Endothelial cell of umbilical vein (primary cell): ENCODE results near the gene NFATC2. TPM values are rescaled to one million over a fixed set of nuclear protein-coding genes. Genes with fewer than 3 reads are reported as not detected.

Experiments used
- BruUV-seq: library from RNA; stranded (reverse); fragments of 400-500 nt; replicated peaks from 2 replicates; lab custom pipeline; 2021; lab: Mats Ljungman, UMichigan
- CTCF ChIA-PET: fragments of 300-600, 350-600 bp; sonication (Branson Sonifier 250); formaldehyde crosslinking; loops from one replicate; lab custom pipeline; 2021; ENCODE audit warnings: antibody characterized with exemption, inconsistent platforms; lab: Charles Lee
- POLR2A ChIA-PET: fragments of 300-600, 350-600 bp; sonication (Branson Sonifier 250); formaldehyde crosslinking; loops from one replicate; lab custom pipeline; 2021; ENCODE audit warnings: antibody characterized with exemption, inconsistent platforms; lab: Charles Lee
- DNase-seq: peaks from one replicate; pipeline ENCODE4 v3.0.0-alpha.2; 2011; ENCODE audit warnings: low read depth, low spot score
- FAIRE-seq: peaks from 2 replicates; lab custom pipeline; 2011; peaks lifted over from hg19 to GRCh38; lab: Jason Lieb, UNC
- H2AFZ ChIP-seq: 2 replicates; pipeline ENCODE4 v1.6.0; 2012; ENCODE audit warnings: low read depth, low read length, control low read depth, inconsistent platforms
- H3K27ac ChIP-seq: 2 replicates; pipeline ENCODE4 v1.5.1; 2011; ENCODE audit warnings: low read depth, mild to moderate bottlenecking, control low read depth, low read length, moderate library complexity; ENCODE audit not compliant: insufficient read depth
- H3K27me3 ChIP-seq, 2 experiments: 2 replicates each; pipeline versions ENCODE4 v1.6.0 to v1.6.1; 2011; ENCODE audit warnings: low read length in 2 of 2, mixed read lengths in 1 of 2; ENCODE audit not compliant: control insufficient read depth in 2 of 2, insufficient read depth in 2 of 2
- H3K36me3 ChIP-seq, 2 experiments: 2 replicates in 1 of 2; 3 replicates in 1 of 2; pipeline ENCODE4 v1.5.1; 2011; ENCODE audit warnings: low read length in 2 of 2, mild to moderate bottlenecking in 1 of 2, moderate library complexity in 1 of 2; ENCODE audit not compliant: control insufficient read depth in 2 of 2, insufficient read depth in 2 of 2; ENCODE audit errors: extremely low read depth in 1 of 2
- H3K4me1 ChIP-seq: 3 replicates; pipeline ENCODE4 v1.5.1; 2011; ENCODE audit warnings: mild to moderate bottlenecking, low read length; ENCODE audit not compliant: control insufficient read depth, insufficient read depth; ENCODE audit errors: extremely low read depth
- H3K4me2 ChIP-seq: 2 replicates; pipeline ENCODE4 v1.6.1; 2011; ENCODE audit warnings: low read length, control low read depth, mixed read lengths; ENCODE audit not compliant: insufficient read depth
- H3K4me3 ChIP-seq, 3 experiments: fragments of 200-600 bp in 1 of 3; sonication (generic), shearing (Covaris generic) in 1 of 3; replicated peaks in 1 of 3; 2 replicates each; pipeline ENCODE4 v1.5.1; 2011 to 2016; ENCODE audit warnings: control low read depth in 3 of 3, low read length in 3 of 3, mild to moderate bottlenecking in 2 of 3, inconsistent platforms in 1 of 3, low read depth in 1 of 3, moderate library complexity in 1 of 3; ENCODE audit not compliant: insufficient read depth in 1 of 3
- H3K79me2 ChIP-seq: 2 replicates; pipeline ENCODE4 v1.6.0; 2012; ENCODE audit warnings: low read length, inconsistent platforms; ENCODE audit not compliant: control insufficient read depth, insufficient read depth
- H3K9ac ChIP-seq: replicated peaks from 2 replicates; pipeline ENCODE3; 2011; ENCODE audit warnings: low read length, control low read depth; ENCODE audit not compliant: insufficient read depth; ENCODE audit errors: extremely low read depth
- H3K9me1 ChIP-seq: replicated peaks from 3 replicates; pipeline ENCODE4 v1.6.0; 2011; ENCODE audit warnings: mild to moderate bottlenecking, low read length; ENCODE audit not compliant: control insufficient read depth, insufficient read depth; ENCODE audit errors: extremely low read depth
- H3K9me3 ChIP-seq: replicated peaks from 2 replicates; pipeline ENCODE4 v1.5.1; 2012; ENCODE audit warnings: low read length, inconsistent platforms; ENCODE audit not compliant: control insufficient read depth, insufficient read depth
- H4K20me1 ChIP-seq: replicated peaks from 2 replicates; pipeline ENCODE3; 2011; ENCODE audit warnings: mild to moderate bottlenecking, low read length; ENCODE audit not compliant: control insufficient read depth, insufficient read depth; ENCODE audit errors: extremely low read depth
- EZH2 ChIP-seq: IDR thresholded peaks from 2 replicates; pipeline ENCODE4 v1.6.1; 2012; ENCODE audit warnings: borderline replicate concordance, low read depth, mild to moderate bottlenecking, moderate library complexity, low read length, inconsistent platforms; ENCODE audit not compliant: severe bottlenecking
- FOS ChIP-seq: IDR thresholded peaks from 2 replicates; pipeline ENCODE4 v1.6.1; 2011; ENCODE audit warnings: mild to moderate bottlenecking, low read length, moderate library complexity, borderline replicate concordance; ENCODE audit not compliant: insufficient read depth
- GATA2 ChIP-seq: IDR thresholded peaks from 2 replicates; pipeline ENCODE4 v1.7.0; 2011; ENCODE audit warnings: low read depth, mild to moderate bottlenecking, moderate library complexity, mixed read lengths, low read length; ENCODE audit not compliant: insufficient read length, insufficient read depth
- JUN ChIP-seq: IDR thresholded peaks from 2 replicates; pipeline ENCODE4 v1.6.1; 2011; ENCODE audit warnings: borderline replicate concordance, low read depth; ENCODE audit not compliant: insufficient read length, insufficient read depth
- MYC ChIP-seq: IDR thresholded peaks from one replicate; pipeline ENCODE4 v1.6.1; 2011; ENCODE audit warnings: mild to moderate bottlenecking, low read depth, low read length
- POLR2A ChIP-seq: IDR thresholded peaks from 2 replicates; pipeline ENCODE4 v1.6.1; 2012; ENCODE audit warnings: low read depth, mild to moderate bottlenecking, control low read depth, low read length
- POLR2AphosphoS5 ChIP-seq: IDR thresholded peaks from 2 replicates; pipeline ENCODE4 v1.6.1; 2012; ENCODE audit warnings: low read depth, mild to moderate bottlenecking, control low read depth, low read length, moderate library complexity; ENCODE audit not compliant: insufficient read depth
- dilution Hi-C: fragments of 300-500 bp; cut with MboI; formaldehyde crosslinking; loops from one replicate; pipeline ENCODE4 v1.15.0; 2019; ENCODE audit warnings: low sequenced_read_pairs; ENCODE audit not compliant: extremely low pct_ligation_motif_present
- intact Hi-C: fragments of 100-400 bp; cut with micrococcal nuclease; formaldehyde crosslinking; loops from one replicate; pipeline ENCODE4 v1.10.0; 2022
- polyA plus RNA-seq, 4 experiments: library from polyadenylated mRNA; depleted of rRNA in 3 of 4; stranded (reverse) in 3 of 4; unstranded in 1 of 4; fragments of >200 nt; gene quantifications; 2 replicates each; pipeline versions ENCODE4 v1.2.1 to v1.2.3, GENCODE V29; 2011 to 2012; ENCODE audit warnings: missing spikeins in 1 of 4
- total RNA-seq: library from RNA; stranded (reverse); gene quantifications from 2 replicates; pipeline ENCODE4 v1.2.3, GENCODE V29; 2021
- TF ChIP-seq, protein P1 (sequence below): IDR thresholded peaks from 2 replicates; pipeline ENCODE4 v1.6.1; 2011; ENCODE audit not compliant: insufficient read depth, insufficient read length
- TF ChIP-seq, protein P2 (sequence below), 2 donors: IDR thresholded peaks; 1 replicate in 1 of 2; 2 replicates in 1 of 2; pipeline ENCODE4 v1.5.1; 2011; ENCODE audit warnings: low read length in 2 of 2, mild to moderate bottlenecking in 2 of 2, moderate library complexity in 2 of 2, control low read depth in 1 of 2, inconsistent platforms in 1 of 2, low read depth in 1 of 2; ENCODE audit not compliant: insufficient read depth in 1 of 2; ENCODE audit errors: extremely low read depth in 1 of 2

Gene NFATC2
- total and polyA plus RNA-seq, 2 donors (not counting 3 experiments of a cell fraction or from before 2014, with no cell fraction given): 3.1 to 13.0 TPM

DNA sequence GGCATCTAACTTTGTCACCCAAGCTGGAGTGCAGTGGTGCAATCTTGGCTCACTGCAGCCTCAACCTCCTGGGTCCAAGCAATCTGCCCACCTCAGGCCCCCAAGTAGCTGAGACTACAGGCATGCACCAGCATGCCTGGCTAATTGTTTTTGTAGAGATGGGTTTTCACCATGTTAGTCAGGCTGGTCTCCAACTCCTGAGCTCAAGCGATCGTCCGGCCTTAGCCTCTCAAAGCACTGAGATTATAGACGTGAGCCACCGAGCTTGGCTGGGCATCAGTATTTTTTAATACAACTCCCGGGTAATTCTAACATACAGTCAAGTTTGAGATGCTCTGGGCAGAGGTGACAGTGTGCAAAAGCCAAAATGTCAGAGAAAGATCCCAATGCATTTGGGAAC, 73.5 kb downstream of the NFATC2 start:
- no TSS peak for BruUV-seq
- CTCF ChIA-PET: no interaction called here
- no peak overlapping the region for H2AFZ ChIP-seq

DNA sequence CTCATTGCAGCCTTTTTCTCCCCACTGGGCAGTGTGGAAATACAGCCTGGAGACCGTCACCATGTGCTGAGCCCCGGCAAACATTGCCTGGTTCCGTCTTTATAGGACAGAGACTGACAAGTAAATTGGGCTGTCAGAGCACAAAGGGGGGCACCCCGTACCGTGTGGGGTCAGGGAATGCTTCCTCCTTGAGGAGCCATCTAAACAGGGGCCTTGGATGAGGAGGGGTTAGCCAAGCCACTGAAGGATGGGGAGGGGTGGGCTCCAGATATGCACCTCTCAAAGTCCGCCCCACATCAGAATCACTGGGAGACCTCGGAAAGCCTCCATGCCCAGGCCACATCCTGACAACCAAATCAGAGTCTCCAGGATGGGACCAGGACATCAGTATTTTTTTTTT, 73.9 kb downstream of the NFATC2 start:
- no peaks in the 10 kb centered on the region for H3K27me3 ChIP-seq
- H3K79me2 ChIP-seq: no peaks in the 10 kb centered on the region
- H3K36me3 ChIP-seq: peaks cover 0 to 2% of the 10 kb centered on the region in 2 experiments
- H3K9me1 ChIP-seq: no peaks in the 10 kb centered on the region
- H3K27ac ChIP-seq: no peak overlapping the region
- BruUV-seq: no TSS peak
- no peak for TF ChIP-seq FOS
- TF ChIP-seq, protein P1, sequence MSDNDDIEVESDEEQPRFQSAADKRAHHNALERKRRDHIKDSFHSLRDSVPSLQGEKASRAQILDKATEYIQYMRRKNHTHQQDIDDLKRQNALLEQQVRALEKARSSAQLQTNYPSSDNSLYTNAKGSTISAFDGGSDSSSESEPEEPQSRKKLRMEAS: no peak
- TF ChIP-seq MYC: no peak
- TF ChIP-seq GATA2: no peak
- no peak for TF ChIP-seq POLR2A
- TF ChIP-seq JUN: no peak
- TF ChIP-seq EZH2: no peak
- TF ChIP-seq, protein P2, sequence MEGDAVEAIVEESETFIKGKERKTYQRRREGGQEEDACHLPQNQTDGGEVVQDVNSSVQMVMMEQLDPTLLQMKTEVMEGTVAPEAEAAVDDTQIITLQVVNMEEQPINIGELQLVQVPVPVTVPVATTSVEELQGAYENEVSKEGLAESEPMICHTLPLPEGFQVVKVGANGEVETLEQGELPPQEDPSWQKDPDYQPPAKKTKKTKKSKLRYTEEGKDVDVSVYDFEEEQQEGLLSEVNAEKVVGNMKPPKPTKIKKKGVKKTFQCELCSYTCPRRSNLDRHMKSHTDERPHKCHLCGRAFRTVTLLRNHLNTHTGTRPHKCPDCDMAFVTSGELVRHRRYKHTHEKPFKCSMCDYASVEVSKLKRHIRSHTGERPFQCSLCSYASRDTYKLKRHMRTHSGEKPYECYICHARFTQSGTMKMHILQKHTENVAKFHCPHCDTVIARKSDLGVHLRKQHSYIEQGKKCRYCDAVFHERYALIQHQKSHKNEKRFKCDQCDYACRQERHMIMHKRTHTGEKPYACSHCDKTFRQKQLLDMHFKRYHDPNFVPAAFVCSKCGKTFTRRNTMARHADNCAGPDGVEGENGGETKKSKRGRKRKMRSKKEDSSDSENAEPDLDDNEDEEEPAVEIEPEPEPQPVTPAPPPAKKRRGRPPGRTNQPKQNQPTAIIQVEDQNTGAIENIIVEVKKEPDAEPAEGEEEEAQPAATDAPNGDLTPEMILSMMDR (IDR thresholded peaks at IDR 0.05; ENCODE audit: extremely low read depth in 1 of 2, insufficient read depth in 1 of 2, low read depth in 1 of 2, low read length in 2 of 2): no peak
- TF ChIP-seq POLR2AphosphoS5: no peak
- DNase-seq (no peak), FAIRE-seq (no peak)
- no peak overlapping the region for H2AFZ ChIP-seq
- dilution Hi-C loops: no loop called here
- H4K20me1 ChIP-seq: no peaks in the 10 kb centered on the region
- no peak overlapping the region for H3K4me2 ChIP-seq
- CTCF ChIA-PET: no interaction called here
- H3K9me3 ChIP-seq: no peaks in the 10 kb centered on the region
- H3K4me3 ChIP-seq: no peak overlapping the region
- intact Hi-C loops: loop anchor here (10.0 kb wide), 1 partner anchor 494 kb away; no protein-coding TSS in a partner anchor
- POLR2A ChIA-PET: interaction anchor here (0.6 kb wide), 1 partner anchor 28 kb away, joined by 4 read pairs; no protein-coding TSS in a partner anchor
- H3K9ac ChIP-seq: no peak overlapping the region
- peaks cover 2% of the 10 kb centered on the region for H3K4me1 ChIP-seq

More for the DNA sequence above, 73.5 kb downstream of the NFATC2 start:
- POLR2A ChIA-PET: interaction anchor here (0.6 kb wide), 1 partner anchor 27 kb away, joined by 4 read pairs; no protein-coding TSS in a partner anchor
- Histone ChIP-seq H3K27ac (no peak overlapping the region), H3K9me1 (no peaks in the 10 kb centered on the region), H3K27me3 (no peaks in the 10 kb centered on the region), H3K9ac (no peak overlapping the region), H4K20me1 (no peaks in the 10 kb centered on the region), H3K4me2 (no peak overlapping the region), H3K9me3 (no peaks in the 10 kb centered on the region), H3K4me1 (peaks cover 2% of the 10 kb centered on the region), H3K4me3 (no peak overlapping the region), H3K79me2 (no peaks in the 10 kb centered on the region), H3K36me3 (peaks cover 0 to 5% of the 10 kb centered on the region in 2 experiments)
- no peak for FAIRE-seq
- no peak for DNase-seq
- TF ChIP-seq POLR2AphosphoS5 (no peak), JUN (no peak)
- intact Hi-C loops (loop anchor here (10.0 kb wide), 1 partner anchor 494 kb away; no protein-coding TSS in a partner anchor), dilution Hi-C loops (no loop called here)
